ENCODE data around the gene ARHGAP45. TPM values are rescaled to one million over a fixed set of nuclear protein-coding genes. Genes with fewer than 3 reads are reported as not detected.

The ARHGAP45 gene, protein sequence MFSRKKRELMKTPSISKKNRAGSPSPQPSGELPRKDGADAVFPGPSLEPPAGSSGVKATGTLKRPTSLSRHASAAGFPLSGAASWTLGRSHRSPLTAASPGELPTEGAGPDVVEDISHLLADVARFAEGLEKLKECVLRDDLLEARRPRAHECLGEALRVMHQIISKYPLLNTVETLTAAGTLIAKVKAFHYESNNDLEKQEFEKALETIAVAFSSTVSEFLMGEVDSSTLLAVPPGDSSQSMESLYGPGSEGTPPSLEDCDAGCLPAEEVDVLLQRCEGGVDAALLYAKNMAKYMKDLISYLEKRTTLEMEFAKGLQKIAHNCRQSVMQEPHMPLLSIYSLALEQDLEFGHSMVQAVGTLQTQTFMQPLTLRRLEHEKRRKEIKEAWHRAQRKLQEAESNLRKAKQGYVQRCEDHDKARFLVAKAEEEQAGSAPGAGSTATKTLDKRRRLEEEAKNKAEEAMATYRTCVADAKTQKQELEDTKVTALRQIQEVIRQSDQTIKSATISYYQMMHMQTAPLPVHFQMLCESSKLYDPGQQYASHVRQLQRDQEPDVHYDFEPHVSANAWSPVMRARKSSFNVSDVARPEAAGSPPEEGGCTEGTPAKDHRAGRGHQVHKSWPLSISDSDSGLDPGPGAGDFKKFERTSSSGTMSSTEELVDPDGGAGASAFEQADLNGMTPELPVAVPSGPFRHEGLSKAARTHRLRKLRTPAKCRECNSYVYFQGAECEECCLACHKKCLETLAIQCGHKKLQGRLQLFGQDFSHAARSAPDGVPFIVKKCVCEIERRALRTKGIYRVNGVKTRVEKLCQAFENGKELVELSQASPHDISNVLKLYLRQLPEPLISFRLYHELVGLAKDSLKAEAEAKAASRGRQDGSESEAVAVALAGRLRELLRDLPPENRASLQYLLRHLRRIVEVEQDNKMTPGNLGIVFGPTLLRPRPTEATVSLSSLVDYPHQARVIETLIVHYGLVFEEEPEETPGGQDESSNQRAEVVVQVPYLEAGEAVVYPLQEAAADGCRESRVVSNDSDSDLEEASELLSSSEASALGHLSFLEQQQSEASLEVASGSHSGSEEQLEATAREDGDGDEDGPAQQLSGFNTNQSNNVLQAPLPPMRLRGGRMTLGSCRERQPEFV
- total RNA-seq (10 to 100 TPM; 15.3 to 38.6 TPM), polyA plus RNA-seq (10 to 100 TPM in 1 of 2 donors, 1 to 10 TPM in 1; 7.4 to 21.8 TPM)
- long read RNA-seq, donor 1, full-length matches to known transcripts: 15 of 41 reads
- long read RNA-seq, donor 1, partial matches to known transcripts: 23 of 41 reads
- long read RNA-seq, donor 1, other reads (novel, unspliced or antisense): 3 of 41 reads
- long read RNA-seq, donor 2, full-length matches to known transcripts: 13 of 26 reads
- long read RNA-seq, donor 2, partial matches to known transcripts: 8 of 26 reads
- long read RNA-seq, donor 2, other reads (novel, unspliced or antisense): 5 of 26 reads

DNA sequence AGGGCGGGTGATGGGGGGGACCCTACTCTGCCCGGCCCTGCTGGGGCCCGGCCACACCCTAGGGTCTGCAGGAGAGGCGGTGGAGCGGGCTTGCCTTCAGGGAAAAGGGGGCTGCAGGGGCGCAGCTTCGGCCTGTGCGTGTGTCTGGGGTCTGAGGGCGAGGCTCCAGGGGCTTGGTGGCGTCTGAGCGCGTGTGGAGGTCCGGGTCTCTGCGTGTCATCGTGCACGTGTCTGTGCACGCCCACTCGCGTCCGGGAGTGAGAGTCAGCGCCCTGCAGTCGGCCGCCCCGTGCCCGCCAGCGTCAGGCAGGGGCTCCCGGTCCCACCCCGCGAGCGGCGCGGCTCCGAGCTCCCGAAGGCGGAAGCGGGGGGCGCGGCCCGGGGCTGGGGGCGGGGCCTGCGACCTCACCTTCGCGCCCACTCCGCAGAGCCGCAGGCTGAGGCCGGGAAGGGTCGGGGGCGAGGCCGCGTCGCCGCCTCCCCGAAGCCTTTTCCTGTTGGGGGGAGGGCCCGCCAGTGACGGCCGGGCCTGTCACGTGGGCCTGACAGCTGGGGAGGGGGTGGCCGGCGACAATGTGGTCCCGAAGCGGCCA, at the start of gene ARHGAP45:
Gene ARHGAP45 (plus strand): TSS at position 420 of the 593 bp plus-strand sequence. CDS start 239 bp downstream, outside the sequence.
- no peaks in the 10 kb centered on the region for H3K27me3 ChIP-seq (ENCODE audit: control insufficient read depth in 1 of 2, insufficient read depth in 2 of 2, low read length in 1 of 2)
- ATAC-seq (ENCODE audit: low FRiP score): no peak
- no peaks in the 10 kb centered on the region for H3K9me3 ChIP-seq (ENCODE audit: control insufficient read depth, low read length)
- H3K27ac ChIP-seq (ENCODE audit: low read depth in 1 of 2, low read length in 2 of 2): no peak within 1 kb of the TSS
- no peaks in the 10 kb centered on the region for H3K4me1 ChIP-seq (ENCODE audit: control insufficient read depth in 1 of 2, insufficient read depth in 2 of 2, low read length in 2 of 2)
- no peaks in the 10 kb centered on the region for H3K36me3 ChIP-seq (ENCODE audit: control insufficient read depth in 1 of 2, insufficient read depth in 2 of 2, low read length in 1 of 2)
- intact Hi-C loops (cut with DNase I): no loop called here
- peak within 1 kb of the TSS in 1 of 2 donors; percentile 15 for H3K4me3 ChIP-seq (ENCODE audit: low read length in 2 of 2)
- WGBS, 2 donors: 6% methylated on average over 49 to 61 of the region's 61 CpGs
- DNase-seq: peak; percentile 74 to 83

DNA sequence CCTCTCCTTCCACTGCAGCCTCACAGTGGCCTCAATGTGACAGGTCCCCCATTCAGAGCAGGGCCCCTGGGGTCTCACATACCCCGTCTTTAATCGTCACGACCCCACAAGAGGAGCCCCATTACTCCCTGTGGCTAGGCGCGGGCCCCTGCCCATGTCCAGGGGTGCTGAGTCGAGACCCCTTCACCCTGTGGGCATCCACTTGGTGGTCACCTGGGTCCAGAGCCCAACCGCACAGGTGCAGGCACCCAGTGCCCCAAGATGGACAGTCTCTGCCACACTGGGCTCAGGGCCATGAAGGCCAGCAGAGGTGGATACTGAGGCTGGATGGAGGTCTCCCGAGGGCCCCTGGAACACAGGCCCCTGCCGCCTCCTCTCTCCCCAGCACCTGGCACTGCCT, 49.1 kb upstream of the ARHGAP45 start:
- Histone ChIP-seq H3K36me3 (ENCODE audit: control insufficient read depth in 1 of 2, insufficient read depth in 2 of 2, low read length in 1 of 2) (no peaks in the 10 kb centered on the region), H3K27ac (ENCODE audit: low read depth in 1 of 2, low read length in 2 of 2) (no peak overlapping the region), H3K4me1 (ENCODE audit: control insufficient read depth in 1 of 2, insufficient read depth in 2 of 2, low read length in 2 of 2) (no peaks in the 10 kb centered on the region), H3K4me3 (ENCODE audit: low read length in 2 of 2) (no peak overlapping the region), H3K27me3 (ENCODE audit: control insufficient read depth in 1 of 2, insufficient read depth in 2 of 2, low read length in 1 of 2) (no peaks in the 10 kb centered on the region), H3K9me3 (ENCODE audit: control insufficient read depth, low read length) (no peaks in the 10 kb centered on the region)
- ATAC-seq (ENCODE audit: low FRiP score): no peak
- WGBS, 2 donors: 85 to 88% methylated on average over 9 of the region's 9 CpGs
- no peak for DNase-seq
- intact Hi-C loops (cut with DNase I): no loop called here

DNA sequence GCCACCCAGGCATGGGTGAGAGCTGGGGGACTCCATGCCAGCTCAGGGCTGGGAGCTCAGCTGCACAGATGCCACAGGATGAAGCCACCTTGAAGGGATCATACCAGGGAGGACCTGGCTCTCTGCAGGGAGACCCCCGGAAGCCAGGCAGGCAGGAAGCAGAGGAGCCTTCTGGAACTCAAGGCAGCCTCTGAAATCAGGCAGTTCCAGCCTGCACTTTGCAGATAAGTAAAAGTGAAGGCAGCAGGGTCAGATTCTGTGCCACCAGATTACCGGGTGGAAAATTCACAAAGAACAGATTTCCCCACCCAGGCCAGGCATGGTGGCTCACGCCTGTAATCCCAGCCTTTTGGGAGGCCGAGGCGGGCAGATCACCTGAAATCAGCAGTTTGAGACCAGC, 48.6 kb upstream of the ARHGAP45 start:
- Histone ChIP-seq H3K36me3 (ENCODE audit: control insufficient read depth in 1 of 2, insufficient read depth in 2 of 2, low read length in 1 of 2) (no peaks in the 10 kb centered on the region), H3K9me3 (ENCODE audit: control insufficient read depth, low read length) (no peaks in the 10 kb centered on the region), H3K27ac (ENCODE audit: low read depth in 1 of 2, low read length in 2 of 2) (no peak overlapping the region), H3K4me3 (ENCODE audit: low read length in 2 of 2) (no peak overlapping the region), H3K4me1 (ENCODE audit: control insufficient read depth in 1 of 2, insufficient read depth in 2 of 2, low read length in 2 of 2) (no peaks in the 10 kb centered on the region), H3K27me3 (ENCODE audit: control insufficient read depth in 1 of 2, insufficient read depth in 2 of 2, low read length in 1 of 2) (no peaks in the 10 kb centered on the region)
- WGBS, 2 donors: 78 to 83% methylated on average over 5 of the region's 5 CpGs
- no peak for ATAC-seq (ENCODE audit: low FRiP score)
- DNase-seq: no peak
- intact Hi-C loops (cut with DNase I): no loop called here

DNA sequence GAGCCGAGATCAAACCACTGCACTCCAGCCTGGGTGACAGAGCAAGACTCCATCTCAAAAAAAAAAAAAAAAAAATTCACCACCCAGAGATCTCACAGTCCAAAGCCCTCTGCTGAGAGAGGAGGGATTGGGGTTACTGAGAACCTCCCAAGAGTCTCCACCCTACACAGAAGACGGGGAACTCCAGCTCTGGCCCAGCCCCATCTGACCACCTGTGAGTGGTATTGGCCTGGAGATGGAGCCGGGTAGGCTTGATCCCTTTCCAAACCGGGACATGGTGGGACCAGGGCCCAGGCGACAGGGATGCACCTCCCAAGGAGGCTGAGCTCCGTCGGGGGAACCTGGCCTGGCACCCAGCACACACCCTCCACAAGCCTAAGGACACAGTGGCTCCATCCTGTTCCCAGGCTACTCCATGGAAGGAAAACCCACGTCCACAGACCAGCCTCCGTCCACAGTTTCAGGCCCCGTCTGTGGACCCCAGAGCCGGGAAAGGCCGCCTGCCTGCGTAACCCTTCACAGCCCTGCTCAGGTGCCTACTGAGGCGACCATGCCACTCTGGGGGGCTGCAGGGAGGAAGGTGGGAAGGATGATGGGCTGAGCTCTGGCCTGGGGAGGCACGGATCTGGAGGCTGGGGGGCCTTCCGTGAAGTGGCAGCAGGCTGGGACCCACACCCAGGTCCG, 47.9 kb upstream of the ARHGAP45 start:
- Histone ChIP-seq H3K9me3 (ENCODE audit: control insufficient read depth, low read length) (no peaks in the 10 kb centered on the region), H3K36me3 (ENCODE audit: control insufficient read depth in 1 of 2, insufficient read depth in 2 of 2, low read length in 1 of 2) (no peaks in the 10 kb centered on the region), H3K27ac (ENCODE audit: low read depth in 1 of 2, low read length in 2 of 2) (no peak overlapping the region), H3K27me3 (ENCODE audit: control insufficient read depth in 1 of 2, insufficient read depth in 2 of 2, low read length in 1 of 2) (no peaks in the 10 kb centered on the region), H3K4me3 (ENCODE audit: low read length in 2 of 2) (no peak overlapping the region), H3K4me1 (ENCODE audit: control insufficient read depth in 1 of 2, insufficient read depth in 2 of 2, low read length in 2 of 2) (no peaks in the 10 kb centered on the region)
- no peak for DNase-seq
- WGBS, 2 donors: 49 to 50% methylated on average over 17 of the region's 17 CpGs
- no peak for ATAC-seq (ENCODE audit: low FRiP score)
- intact Hi-C loops (cut with DNase I): no loop called here

DNA sequence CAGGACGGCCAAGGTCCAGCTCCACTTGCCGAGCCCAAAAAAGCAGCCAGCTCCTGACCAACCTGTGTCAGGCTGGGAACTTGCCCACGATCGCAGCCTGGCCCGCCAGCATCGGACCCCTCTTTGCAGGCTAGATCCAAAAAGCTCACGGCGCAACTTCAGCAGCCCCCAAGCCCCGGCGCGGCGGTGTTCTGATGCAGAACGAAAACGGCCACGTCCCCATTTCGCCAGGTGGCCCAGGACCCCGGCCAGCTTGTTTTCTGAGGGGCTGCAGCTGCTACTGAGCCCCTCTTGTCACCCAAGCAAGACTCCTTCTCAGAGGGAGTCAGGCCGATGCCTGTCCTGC, 47.4 kb upstream of the ARHGAP45 start:
- peak overlapping the region; percentile 36 to 78 for H3K4me3 ChIP-seq (ENCODE audit: low read length in 2 of 2)
- no peaks in the 10 kb centered on the region for H3K27me3 ChIP-seq (ENCODE audit: control insufficient read depth in 1 of 2, insufficient read depth in 2 of 2, low read length in 1 of 2)
- DNase-seq (no peak), ATAC-seq (ENCODE audit: low FRiP score) (no peak)
- no peak overlapping the region for H3K27ac ChIP-seq (ENCODE audit: low read depth in 1 of 2, low read length in 2 of 2)
- H3K36me3 ChIP-seq (ENCODE audit: control insufficient read depth in 1 of 2, insufficient read depth in 2 of 2, low read length in 1 of 2): no peaks in the 10 kb centered on the region
- intact Hi-C loops (cut with DNase I): no loop called here
- WGBS, 2 donors: 64 to 65% methylated on average over 18 of the region's 18 CpGs
- H3K4me1 ChIP-seq (ENCODE audit: control insufficient read depth in 1 of 2, insufficient read depth in 2 of 2, low read length in 2 of 2): no peaks in the 10 kb centered on the region
- H3K9me3 ChIP-seq (ENCODE audit: control insufficient read depth, low read length): no peaks in the 10 kb centered on the region

DNA sequence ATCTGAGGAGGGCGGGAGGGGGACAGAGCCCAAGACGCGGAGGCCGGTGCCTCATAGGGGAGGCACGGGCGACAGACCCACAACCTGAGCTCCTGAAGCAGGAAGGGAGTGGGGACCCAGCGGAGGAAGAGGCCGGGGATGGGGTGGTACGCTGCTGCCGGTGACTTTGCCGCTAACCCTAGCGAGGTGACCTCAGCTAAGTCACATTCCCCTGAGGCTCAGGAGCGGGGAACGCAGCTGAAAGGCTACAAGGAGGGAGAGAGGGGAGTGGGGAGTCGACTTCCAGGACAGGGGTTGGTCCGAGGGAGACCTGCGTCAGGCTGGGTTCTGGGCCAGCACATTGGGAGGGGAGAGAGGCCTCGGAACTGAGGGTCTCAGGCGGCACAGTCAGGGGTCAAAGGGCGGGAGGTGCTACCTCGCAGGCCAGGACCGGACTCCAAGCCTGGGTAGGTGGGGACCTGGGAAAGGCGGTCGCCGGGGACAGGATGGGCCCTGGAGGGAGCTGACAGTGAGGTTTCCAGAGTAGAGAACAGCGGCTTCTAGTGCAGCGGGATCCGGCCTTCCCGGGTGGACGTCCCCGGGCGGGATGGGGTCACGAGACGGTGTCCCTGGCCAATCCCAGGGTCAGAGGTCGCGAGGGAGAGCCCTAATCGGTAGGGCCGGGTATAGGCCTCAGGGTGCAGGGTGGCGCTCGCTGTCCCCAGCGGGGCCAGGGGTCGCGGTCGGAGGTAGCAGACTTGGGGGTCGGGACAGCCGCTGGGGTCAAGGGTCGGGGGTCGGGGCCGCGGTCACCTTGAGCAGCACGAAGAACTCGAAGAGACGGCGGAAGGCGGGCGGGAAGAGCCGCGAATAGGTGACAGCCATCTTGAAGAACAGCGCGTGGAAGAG, 46.7 kb upstream of the ARHGAP45 start:
- intact Hi-C loops (cut with DNase I): loop anchor here in 1 of 2 donors (2.0 kb wide), 1 partner anchor 83 kb away; the partner anchor contains the start of gene GPX4
- peak in 1 of 2 donors; percentile 72 for DNase-seq

DNA sequence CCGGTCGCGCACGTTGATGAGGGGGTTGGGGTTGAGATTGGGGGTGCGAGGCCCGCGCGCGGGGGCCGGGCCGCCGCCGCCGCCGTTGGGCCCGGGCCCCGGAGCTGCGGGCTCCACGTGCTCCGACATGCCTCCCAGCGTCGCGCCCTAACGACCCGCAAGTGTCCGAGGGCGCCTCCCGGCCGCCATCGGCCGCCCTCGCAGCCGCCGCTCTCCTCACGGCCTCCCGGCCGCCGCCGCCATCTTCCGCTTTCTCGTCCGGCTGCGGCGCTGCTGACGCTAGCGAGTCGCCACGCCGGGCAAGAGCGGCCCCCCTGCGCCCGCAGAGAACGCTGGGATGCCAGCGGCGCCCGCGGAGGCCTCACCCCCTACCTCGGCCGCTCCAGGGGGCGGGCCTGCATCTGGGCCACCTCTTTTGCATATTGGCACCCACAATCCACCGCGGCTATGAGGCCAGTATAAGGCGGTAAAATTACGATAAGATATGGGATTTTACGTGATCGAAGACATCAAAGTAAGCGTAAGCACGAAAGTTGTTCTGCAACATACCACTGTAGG, 46.0 kb upstream of the ARHGAP45 start, which contains the start of gene TMEM259:
Gene TMEM259 (minus strand): TSS at position 256 of the 558 bp plus-strand sequence. CDS start 127 bp downstream, at position 129.
- Histone ChIP-seq H3K27me3 (ENCODE audit: control insufficient read depth in 1 of 2, insufficient read depth in 2 of 2, low read length in 1 of 2) (no peaks in the 10 kb centered on the region), H3K9me3 (ENCODE audit: control insufficient read depth, low read length) (no peaks in the 10 kb centered on the region), H3K4me1 (ENCODE audit: control insufficient read depth in 1 of 2, insufficient read depth in 2 of 2, low read length in 2 of 2) (no peaks in the 10 kb centered on the region), H3K4me3 (ENCODE audit: low read length in 2 of 2) (peak within 1 kb of the TSS; percentile 36 to 78), H3K27ac (ENCODE audit: low read depth in 1 of 2, low read length in 2 of 2) (peak within 1 kb of the TSS in 1 of 2 donors; percentile 87), H3K36me3 (ENCODE audit: control insufficient read depth in 1 of 2, insufficient read depth in 2 of 2, low read length in 1 of 2) (no peaks in the 10 kb centered on the region)
- WGBS, 2 donors: 0 to 1% methylated on average over 57 to 68 of the region's 68 CpGs
- ATAC-seq (ENCODE audit: low FRiP score) (peak; percentile 96), DNase-seq (peak; percentile 98 to 99)
- intact Hi-C loops (cut with DNase I): loop anchor here in 1 of 2 donors (2.0 kb wide), 1 partner anchor 82 kb away; the partner anchor contains the start of gene GPX4

More for the DNA sequence above, 46.7 kb upstream of the ARHGAP45 start:
- Histone ChIP-seq H3K27ac (ENCODE audit: low read depth in 1 of 2, low read length in 2 of 2) (no peak overlapping the region), H3K4me1 (ENCODE audit: control insufficient read depth in 1 of 2, insufficient read depth in 2 of 2, low read length in 2 of 2) (no peaks in the 10 kb centered on the region), H3K36me3 (ENCODE audit: control insufficient read depth in 1 of 2, insufficient read depth in 2 of 2, low read length in 1 of 2) (no peaks in the 10 kb centered on the region), H3K4me3 (ENCODE audit: low read length in 2 of 2) (peak overlapping the region; percentile 36 to 78), H3K9me3 (ENCODE audit: control insufficient read depth, low read length) (no peaks in the 10 kb centered on the region), H3K27me3 (ENCODE audit: control insufficient read depth in 1 of 2, insufficient read depth in 2 of 2, low read length in 1 of 2) (no peaks in the 10 kb centered on the region)
- WGBS, 2 donors: 2 to 3% methylated on average over 59 to 60 of the region's 60 CpGs
- ATAC-seq (ENCODE audit: low FRiP score): no peak

All from aorta (tissue), 5 donors.